Mucosa of rectum (tissue), 2 donors: Measurements from ENCODE around the gene IL24.

ENCODE experiments used
- H3K27ac ChIP-seq, 2 donors: one replicate each; pipeline ENCODE4 v1.7.0; 2013; ENCODE audit warnings: inconsistent platforms in 2 of 2, low read depth in 2 of 2, low read length in 2 of 2
- H3K27me3 ChIP-seq, 2 donors: one replicate each; pipeline ENCODE4 v1.7.0; 2013; ENCODE audit warnings: low read length in 2 of 2; ENCODE audit not compliant: control insufficient read depth in 2 of 2, insufficient read depth in 2 of 2
- H3K36me3 ChIP-seq, 2 donors: one replicate each; pipeline ENCODE4 v1.7.0; 2013; ENCODE audit warnings: low read length in 2 of 2; ENCODE audit not compliant: control insufficient read depth in 2 of 2, insufficient read depth in 2 of 2
- H3K4me1 ChIP-seq, 2 donors: one replicate each; pipeline ENCODE4 v1.7.0; 2013; ENCODE audit warnings: low read length in 2 of 2, mild to moderate bottlenecking in 1 of 2; ENCODE audit not compliant: control insufficient read depth in 2 of 2, insufficient read depth in 2 of 2
- H3K4me3 ChIP-seq, 2 donors: one replicate each; pipeline ENCODE4 v1.7.0; 2013; ENCODE audit warnings: low read length in 2 of 2
- H3K9ac ChIP-seq, 2 donors: one replicate each; pipeline ENCODE4 v1.7.0; 2013; ENCODE audit warnings: low read length in 2 of 2, low read depth in 1 of 2, mild to moderate bottlenecking in 1 of 2
- H3K9me3 ChIP-seq, 2 donors: one replicate each; pipeline ENCODE4 v1.7.0; 2013; ENCODE audit warnings: low read length in 2 of 2; ENCODE audit not compliant: control insufficient read depth in 2 of 2
- donor health status: healthy.
- donor health status: Normal muscosa, but diverticular disease.

IL24 gene

GRCh38 chr1:206860165-206860564 is 37.1 kb upstream of the IL24 start:
- no peaks in the 10 kb centered on the region for H3K4me1 ChIP-seq
- no peaks in the 10 kb centered on the region for H3K9me3 ChIP-seq
- H3K4me3 ChIP-seq: no peak overlapping the region
- no peaks in the 10 kb centered on the region for H3K36me3 ChIP-seq
- H3K27ac ChIP-seq: no peak overlapping the region
- H3K9ac ChIP-seq: no peak overlapping the region
- peaks cover 5 to 6% of the 10 kb centered on the region in 2 donors for H3K27me3 ChIP-seq

- no peak overlapping the region for H3K9ac ChIP-seq
These were observed 34.0 kb upstream of the IL24 start for GRCh38 chr1:206863266-206863665.

GRCh38 chr1:206864939-206865671 is 32.1 kb upstream of the IL24 start, which contains the start of gene IL20:
TSS of gene IL20 (plus strand) at chr1:206865623. CDS start at chr1:206865853, 230 bp downstream.
- Histone ChIP-seq H3K27me3 (peaks cover 2 to 6% of the 10 kb centered on the region in 2 donors), H3K4me1 (no peaks in the 10 kb centered on the region), H3K4me3 (no peak within 1 kb of the TSS), H3K9me3 (no peaks in the 10 kb centered on the region), H3K9ac (no peak within 1 kb of the TSS), H3K27ac (no peak within 1 kb of the TSS), H3K36me3 (no peaks in the 10 kb centered on the region)

More at GRCh38 chr1:206863266-206863665, 34.0 kb upstream of the IL24 start:
- H3K36me3 ChIP-seq: no peaks in the 10 kb centered on the region
- H3K27ac ChIP-seq: no peak overlapping the region
- H3K27me3 ChIP-seq: peaks cover 5 to 6% of the 10 kb centered on the region in 2 donors
- no peak overlapping the region for H3K4me3 ChIP-seq
- no peaks in the 10 kb centered on the region for H3K4me1 ChIP-seq
- no peaks in the 10 kb centered on the region for H3K9me3 ChIP-seq

GRCh38 chr1:206866062-206866461 is 31.2 kb upstream of the IL24 start:
- no peak overlapping the region for H3K27ac ChIP-seq

GRCh38 chr1:206867239-206867638 is 30.0 kb upstream of the IL24 start:
- H3K9me3 ChIP-seq: no peaks in the 10 kb centered on the region
- no peak overlapping the region for H3K4me3 ChIP-seq
- H3K27ac ChIP-seq: no peak overlapping the region
- no peaks in the 10 kb centered on the region for H3K4me1 ChIP-seq
- H3K9ac ChIP-seq: no peak overlapping the region
- H3K36me3 ChIP-seq: no peaks in the 10 kb centered on the region
- H3K27me3 ChIP-seq: peaks cover 2% of the 10 kb centered on the region in 2 donors

More at GRCh38 chr1:206866062-206866461, 31.2 kb upstream of the IL24 start:
- Histone ChIP-seq H3K9ac (no peak overlapping the region), H3K4me3 (no peak overlapping the region), H3K4me1 (no peaks in the 10 kb centered on the region), H3K27me3 (peaks cover 2 to 6% of the 10 kb centered on the region in 2 donors), H3K9me3 (no peaks in the 10 kb centered on the region), H3K36me3 (no peaks in the 10 kb centered on the region)

- Histone ChIP-seq H3K27me3 (peaks cover 2% of the 10 kb centered on the region in 2 donors), H3K27ac (no peak overlapping the region), H3K9ac (no peak overlapping the region), H3K36me3 (no peaks in the 10 kb centered on the region), H3K4me1 (no peaks in the 10 kb centered on the region), H3K9me3 (no peaks in the 10 kb centered on the region), H3K4me3 (no peak overlapping the region)
These were observed 29.5 kb upstream of the IL24 start for GRCh38 chr1:206867716-206868115.

- Histone ChIP-seq H3K9me3 (no peaks in the 10 kb centered on the region), H3K4me1 (no peaks in the 10 kb centered on the region), H3K36me3 (no peaks in the 10 kb centered on the region), H3K27ac (no peak overlapping the region), H3K9ac (no peak overlapping the region), H3K27me3 (peaks cover under 1 to 2% of the 10 kb centered on the region in 2 donors), H3K4me3 (no peak overlapping the region)
These were observed 29.0 kb upstream of the IL24 start for GRCh38 chr1:206868264-206868663.

- Histone ChIP-seq H3K9me3 (no peaks in the 10 kb centered on the region), H3K9ac (no peak overlapping the region), H3K4me1 (no peaks in the 10 kb centered on the region), H3K4me3 (no peak overlapping the region), H3K27me3 (no peaks in the 10 kb centered on the region), H3K27ac (no peak overlapping the region), H3K36me3 (no peaks in the 10 kb centered on the region)
These were observed 25.1 kb upstream of the IL24 start for GRCh38 chr1:206872139-206872538.

- H3K4me3 ChIP-seq: no peak overlapping the region
- H3K9me3 ChIP-seq: peaks cover 6 to 7% of the 10 kb centered on the region in 2 donors
- H3K36me3 ChIP-seq: no peaks in the 10 kb centered on the region
- H3K9ac ChIP-seq: no peak overlapping the region
- no peaks in the 10 kb centered on the region for H3K4me1 ChIP-seq
- no peak overlapping the region for H3K27ac ChIP-seq
- H3K27me3 ChIP-seq: no peaks in the 10 kb centered on the region
These were observed 23.5 kb upstream of the IL24 start for GRCh38 chr1:206873603-206874188.

- Histone ChIP-seq H3K4me1 (no peaks in the 10 kb centered on the region), H3K27me3 (no peaks in the 10 kb centered on the region), H3K4me3 (no peak overlapping the region), H3K9me3 (peaks cover 6 to 7% of the 10 kb centered on the region in 2 donors), H3K9ac (no peak overlapping the region), H3K36me3 (no peaks in the 10 kb centered on the region), H3K27ac (no peak overlapping the region)
These were observed 21.4 kb upstream of the IL24 start for GRCh38 chr1:206875752-206876377.
